ENCODE measurements around the gene PACRG.

GRCh38 chr6:163306000-163306399, 578.2 kb downstream of the PACRG start:
- TF ChIP-seq EZH2phosphoT487 (IDR thresholded peaks at IDR 0.05; ENCODE audit: insufficient read depth, low read depth) (no peak), EZH2 (IDR thresholded peaks at IDR 0.05; ENCODE audit: insufficient read depth, poor library complexity, severe bottlenecking) (no peak)
